GM21360 (cell line): ENCODE results near the gene RABAC1.
"Not testable (repeated sequence)": the region's sequence is repeated elsewhere in the genome, so short reads cannot be mapped to it uniquely, and the experiment has no call there.

Experiments
- ATAC-seq: cut with Tn5 transposase; IDR thresholded peaks from one replicate; pipeline ENCODE4 v1.9.1; 2021; ENCODE audit warnings: mild to moderate bottlenecking, moderate library complexity; ENCODE audit not compliant: unreplicated experiment

RABAC1 gene, protein sequence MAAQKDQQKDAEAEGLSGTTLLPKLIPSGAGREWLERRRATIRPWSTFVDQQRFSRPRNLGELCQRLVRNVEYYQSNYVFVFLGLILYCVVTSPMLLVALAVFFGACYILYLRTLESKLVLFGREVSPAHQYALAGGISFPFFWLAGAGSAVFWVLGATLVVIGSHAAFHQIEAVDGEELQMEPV

DNA sequence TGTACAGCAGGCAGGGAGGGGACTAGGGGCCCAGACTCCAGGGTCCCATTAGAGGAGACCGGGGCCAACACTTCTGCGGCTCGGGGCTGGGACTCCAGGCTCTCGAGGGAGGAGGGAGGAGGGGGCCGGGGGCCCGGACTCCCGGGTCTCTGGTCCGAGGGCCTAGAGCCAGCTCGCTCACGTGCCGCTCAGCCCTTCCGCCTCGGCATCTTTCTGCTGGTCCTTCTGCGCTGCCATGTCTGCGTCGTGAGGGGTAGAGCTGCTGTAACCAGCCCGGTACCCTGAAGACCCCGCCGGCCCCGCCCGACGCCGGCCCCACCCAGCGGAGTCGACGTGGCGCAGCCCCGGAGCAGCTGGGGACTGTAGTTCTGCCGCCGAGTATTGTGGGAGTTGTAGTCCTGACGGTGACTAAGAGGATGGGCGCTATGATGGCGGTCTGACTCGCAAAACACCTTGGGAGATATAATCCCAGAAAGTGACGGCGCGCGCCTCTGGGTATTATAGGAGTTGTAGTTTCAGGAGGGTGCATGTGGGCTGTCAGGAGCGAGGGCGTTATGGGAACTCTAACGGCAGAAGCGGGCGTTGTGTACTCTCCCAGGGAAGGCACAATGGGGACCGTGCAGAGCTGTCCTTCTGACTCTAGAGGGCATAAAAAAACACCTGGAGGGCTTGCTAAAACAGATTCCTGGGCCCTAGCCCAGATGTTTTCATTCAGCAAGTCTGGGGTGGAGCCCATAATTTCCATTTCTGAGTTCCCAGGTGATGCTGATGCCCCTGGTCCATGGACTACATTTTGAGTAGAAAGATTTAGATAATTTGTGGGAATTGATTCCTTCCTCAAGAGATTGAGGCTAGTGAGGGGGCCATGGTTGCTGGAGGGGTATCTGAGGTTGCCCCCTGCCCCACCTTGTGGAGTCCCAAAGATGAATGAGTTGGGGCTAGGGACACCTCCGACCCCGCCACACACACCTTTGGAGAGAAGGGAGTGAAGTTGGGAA is at the start of gene RABAC1:
TSS of gene RABAC1 (minus strand) at position 266 of the 998 bp plus-strand sequence. CDS start at position 237, 29 bp downstream.
- ATAC-seq = peak; percentile 70

DNA sequence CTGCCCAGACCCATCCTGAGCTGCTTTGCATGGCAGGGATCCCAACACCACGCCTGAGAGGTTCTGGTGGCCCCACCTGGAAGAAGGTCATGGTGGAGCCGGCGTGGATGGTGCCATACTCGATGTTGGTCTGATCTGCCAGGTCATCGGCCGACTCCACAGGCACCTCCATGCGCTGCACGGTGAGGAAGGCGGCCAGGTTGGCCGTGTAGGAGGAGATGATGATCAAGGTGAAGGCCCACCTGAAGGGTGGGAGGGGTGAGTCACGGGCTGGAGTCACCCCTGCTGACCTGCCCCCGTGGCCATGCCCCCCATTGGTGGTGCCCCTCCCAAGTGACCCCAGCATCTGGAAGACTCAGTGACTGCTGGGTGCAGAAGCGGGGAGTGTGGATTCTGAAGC is 47.4 kb upstream of the RABAC1 start:
- ATAC-seq = no peak

DNA sequence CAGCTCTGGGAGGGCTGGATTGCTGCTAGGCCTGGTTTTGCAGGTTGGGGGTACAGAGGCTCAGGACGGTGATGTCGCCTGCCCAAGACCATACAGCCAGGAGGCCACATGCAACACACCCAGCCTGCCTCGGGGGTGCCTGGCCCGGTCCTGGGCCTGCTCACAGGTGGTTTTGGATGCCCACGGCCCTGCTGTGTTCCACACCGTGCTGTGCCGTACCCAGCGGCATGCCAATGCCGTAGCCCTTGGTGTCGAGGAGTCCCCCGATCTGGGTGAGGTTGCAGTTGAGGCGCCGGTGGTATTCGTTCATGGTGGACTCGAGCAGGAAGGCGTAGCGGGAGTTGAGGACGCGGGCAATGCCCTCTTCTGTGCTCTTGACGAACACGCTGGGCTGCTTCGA is 46.4 kb upstream of the RABAC1 start:
- ATAC-seq = no peak

DNA sequence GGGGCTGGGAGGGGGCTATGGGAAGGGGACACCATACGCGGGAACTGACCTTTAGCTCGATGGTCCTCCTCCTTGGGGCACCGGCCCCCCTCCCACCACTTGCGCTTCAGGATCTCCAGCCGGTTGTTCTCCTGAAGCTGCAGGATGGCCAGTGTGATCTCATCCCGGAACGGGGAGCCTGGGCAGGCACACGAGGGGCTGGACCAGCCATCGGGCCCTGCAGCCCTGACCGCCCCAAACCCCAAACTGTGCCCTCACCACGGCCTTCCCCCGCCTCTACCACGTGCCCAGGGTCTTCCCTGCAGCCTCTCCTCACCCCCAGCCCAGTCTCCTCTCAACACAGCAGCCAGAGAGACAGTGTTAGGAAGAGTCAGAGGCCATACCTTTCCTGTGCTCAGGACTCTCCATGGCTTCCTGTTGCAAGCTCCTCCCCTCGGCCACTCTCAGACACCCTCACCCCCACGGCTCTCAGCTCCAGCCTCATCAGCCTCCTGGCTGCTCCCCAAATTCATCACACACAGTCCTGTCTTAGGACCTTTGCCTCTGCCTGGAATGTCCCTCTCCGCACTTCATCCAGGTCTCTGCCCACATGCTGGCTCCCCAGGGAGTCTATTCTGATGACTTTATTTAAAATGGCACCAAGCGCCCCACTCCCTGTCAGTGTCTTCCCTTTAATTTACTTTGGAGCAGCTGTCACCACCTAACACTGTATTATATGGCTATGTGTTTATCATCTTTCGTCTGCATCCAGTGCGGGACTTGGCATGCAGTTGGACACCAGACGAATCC is 44.6 kb upstream of the RABAC1 start:
- ATAC-seq = no peak

DNA sequence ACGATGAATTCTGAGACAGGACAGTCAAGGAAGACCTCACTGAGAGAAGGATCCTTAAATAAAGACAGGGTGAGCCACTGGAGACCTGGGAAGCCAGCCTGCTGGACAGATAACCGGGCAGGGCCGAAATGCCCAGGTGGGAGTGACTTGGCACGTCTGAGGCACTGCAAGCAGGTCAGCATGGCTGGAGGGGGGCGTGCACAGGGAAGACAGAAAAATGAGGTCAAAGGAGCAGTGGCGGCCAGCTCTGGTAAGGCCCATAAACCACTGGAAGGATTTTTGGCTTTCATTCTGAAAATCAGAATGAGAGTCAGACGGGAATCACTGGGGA is 40.7 kb upstream of the RABAC1 start:
- ATAC-seq = no peak

DNA sequence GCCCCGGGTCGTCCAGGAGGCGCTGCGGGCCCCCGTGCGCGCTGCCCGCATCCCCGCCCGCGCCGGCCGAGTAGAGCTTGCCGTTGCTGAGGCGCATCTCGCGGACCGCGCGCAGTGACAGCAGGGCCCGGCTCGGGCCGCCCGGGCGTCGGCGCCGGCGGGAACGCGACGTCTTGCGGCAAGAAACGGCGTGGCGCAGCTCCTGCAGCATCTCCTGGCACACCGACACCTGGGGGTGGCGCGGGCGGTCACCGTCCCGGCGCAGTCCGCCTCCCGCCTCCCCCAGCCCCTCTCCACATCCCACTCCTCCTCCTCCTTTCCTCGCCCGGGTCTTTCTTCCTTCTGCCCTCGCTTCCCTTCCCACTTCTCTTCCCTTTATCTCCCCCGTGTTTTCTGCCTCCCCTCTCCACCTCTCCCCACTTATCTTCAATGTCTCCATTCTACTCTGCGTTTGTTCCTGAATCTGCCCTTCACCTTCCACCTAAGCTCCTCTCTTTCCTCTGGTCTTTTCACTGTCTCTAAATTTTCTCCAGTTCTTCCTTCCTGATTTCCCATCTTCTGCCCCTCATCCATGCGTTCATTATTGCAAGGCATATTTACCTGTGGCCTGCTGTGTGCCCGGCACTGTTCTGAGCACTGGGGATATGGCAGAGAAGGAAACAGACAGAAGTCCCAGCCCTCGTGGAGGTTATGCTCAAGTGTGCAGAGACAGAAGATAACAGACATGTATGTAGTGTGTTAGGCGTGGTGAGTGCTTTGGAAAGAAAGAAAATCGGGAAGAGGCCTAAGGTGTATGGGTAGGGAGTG is 40.2 kb upstream of the RABAC1 start:
- ATAC-seq = no peak

DNA sequence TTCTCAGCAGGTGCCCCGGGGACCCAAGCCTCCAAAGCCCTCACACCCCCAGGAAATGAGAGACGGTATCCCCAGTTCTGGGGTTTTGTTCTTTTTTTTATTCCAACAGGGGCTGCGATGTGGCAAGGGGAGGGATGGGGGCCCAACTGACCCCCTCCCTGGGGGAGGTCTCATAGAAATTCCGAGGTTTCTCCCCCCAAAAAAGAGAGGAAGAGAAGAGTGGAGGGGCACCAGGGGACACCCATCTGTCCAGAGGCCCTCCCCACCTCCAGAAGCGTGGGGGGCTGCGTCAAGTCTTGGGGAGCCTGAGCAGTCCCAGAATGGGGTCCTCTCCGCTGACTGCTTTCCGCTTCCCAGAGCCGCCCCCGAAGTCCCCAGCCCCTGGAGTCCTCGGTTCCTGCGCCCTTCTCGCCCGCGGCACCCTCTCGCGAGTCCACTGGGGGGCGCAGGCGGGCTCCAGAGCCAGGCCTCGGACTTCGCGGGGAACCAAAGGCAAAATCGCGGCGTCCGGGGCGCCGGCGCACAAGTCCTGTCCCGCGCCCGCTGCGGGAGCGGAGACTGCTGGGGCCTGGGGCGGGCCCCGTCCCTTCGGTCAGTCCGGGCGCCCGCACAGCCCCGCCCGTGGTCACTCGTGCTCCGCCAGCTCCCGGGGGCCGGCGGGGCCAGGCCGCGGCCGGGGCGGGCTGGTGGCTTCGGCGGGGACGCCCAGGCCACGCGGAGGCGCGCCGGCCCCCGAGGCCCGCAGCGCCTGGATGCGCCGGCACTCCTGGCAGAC is 39.3 kb upstream of the RABAC1 start:
- no peak for ATAC-seq

DNA sequence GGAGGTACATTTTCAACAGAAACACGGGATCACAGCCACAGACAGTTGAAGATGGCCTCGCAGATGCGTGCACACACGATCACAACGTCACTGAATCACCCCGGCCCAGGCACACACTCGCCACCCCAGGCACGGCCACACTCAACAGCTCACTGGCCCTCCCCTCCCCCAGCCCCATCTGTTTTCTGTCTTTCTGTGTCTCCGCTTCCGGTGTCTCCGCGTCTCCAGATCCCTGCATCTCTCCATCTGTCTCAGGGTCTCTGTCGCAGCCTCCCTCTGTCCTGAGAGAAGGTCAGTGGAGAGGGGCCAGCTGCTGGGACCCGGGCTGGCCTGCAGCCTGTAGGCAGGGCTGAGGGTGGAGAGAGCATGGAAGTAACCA is 38.7 kb upstream of the RABAC1 start:
- ATAC-seq = no peak

DNA sequence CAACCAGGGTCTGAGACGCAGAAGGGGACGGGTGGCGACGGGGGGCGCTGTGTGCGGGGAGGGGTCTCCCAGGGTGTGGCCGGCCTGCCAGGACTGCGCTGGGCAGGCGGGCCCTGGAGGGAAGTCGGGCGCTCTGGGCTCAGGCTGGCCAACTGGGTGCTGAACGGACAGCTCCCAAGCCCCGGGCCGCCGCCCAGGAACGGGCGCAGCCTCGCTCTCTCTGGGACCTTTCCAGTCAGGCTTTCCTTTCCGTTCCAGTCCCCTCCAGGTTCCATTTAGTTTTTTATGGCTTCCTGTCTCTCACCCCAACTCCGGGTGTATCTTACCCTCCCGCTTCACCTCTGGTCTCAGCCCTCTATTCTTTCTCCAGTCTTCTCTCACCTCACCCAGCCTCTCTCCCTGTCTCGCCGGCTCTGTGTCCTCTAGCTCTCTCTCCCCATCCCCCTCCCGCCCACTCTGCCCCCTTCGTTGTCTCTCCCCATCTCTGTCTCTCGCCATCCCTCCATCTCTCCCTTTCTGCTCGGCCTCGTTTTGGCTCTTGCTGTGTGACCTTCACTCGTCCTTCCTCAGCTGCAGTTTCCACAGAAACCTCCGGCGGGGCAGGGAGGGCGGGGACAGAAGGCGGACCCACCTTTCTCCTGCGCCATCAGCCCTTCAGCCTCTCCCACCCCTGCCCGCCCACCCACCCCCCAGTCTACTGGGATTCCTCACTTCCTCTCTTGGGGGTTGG is 38.2 kb upstream of the RABAC1 start:
- ATAC-seq = no peak

DNA sequence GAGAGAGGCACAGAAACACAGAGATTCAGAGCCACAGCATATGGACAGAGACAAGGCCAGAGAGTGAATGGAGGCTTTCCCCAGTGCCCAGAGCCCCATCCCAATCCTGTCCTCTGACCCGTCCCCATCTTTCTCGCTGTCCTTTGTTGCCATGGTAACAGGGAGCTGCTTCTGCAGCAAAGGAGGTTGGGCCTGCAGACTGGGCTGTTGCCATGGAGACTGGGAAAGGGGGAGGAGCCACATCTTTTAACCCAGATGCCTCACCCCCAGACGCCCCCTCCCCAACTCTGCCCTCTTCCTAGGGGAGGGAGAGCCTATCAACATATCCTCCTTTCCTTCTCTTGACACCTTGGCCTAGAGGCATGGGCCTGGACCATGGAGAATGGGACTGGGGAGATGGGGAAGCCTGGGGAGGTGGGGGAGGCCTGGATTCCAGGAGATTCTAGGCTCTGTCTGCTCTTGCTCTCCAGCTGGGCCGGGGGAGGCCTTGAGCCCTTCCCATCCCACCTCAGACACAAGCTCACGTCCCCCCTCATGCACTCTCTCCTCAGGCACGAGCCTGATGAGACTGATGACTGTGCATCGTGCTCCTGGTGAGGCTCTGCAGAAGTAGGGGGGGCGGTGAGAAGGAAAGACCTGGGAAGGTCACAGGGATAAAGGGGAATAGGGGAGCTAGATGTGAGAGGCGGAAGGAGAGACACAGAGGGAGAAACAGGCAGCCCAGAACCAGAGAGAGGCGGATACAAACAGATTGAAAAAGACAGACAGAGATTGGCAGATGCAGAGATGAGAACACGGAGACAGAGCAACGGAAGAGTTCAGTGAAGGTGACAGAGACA is 37.1 kb upstream of the RABAC1 start:
- ATAC-seq = no peak

DNA sequence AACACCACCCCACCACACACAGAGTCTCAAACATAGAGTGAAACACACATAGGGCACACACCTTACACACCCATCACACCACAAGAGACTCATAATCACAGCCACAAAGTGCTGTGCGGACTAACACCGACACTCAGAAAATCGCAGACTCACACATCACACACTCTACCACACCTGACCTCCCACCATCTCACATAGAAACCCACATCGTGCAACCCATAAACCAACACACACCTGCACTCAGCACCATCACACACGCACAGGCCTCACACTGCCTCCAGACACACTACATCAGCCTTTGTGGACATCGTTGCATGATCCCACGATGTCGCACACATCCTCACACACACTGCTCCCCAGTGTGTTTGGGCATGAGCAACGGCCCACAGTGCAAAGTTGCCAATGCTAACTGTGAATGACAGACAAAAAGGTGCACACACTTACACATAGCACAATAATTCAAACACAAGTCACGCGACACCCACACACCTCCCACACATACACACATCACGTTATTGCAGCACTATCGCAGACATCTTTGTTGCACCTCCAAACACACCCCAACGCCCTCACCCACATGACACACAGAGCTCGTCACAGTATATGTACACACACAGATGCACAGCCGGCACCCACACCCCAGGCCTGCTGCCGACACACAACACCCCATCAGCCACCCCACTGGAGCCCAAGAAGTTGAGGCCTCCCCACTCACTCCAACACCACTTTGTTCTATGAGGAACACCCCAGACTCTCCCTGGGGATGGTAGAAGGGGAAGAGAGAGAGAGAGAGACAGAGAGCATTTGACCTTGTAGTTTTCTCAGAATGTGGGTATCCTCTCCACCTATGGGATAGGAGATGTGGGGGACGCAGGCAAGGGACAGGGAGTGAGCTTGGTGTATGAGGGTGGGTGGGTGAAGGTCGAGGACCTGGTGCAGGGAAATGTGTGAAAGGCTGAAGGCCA is 36.2 kb upstream of the RABAC1 start:
- ATAC-seq = no peak

DNA sequence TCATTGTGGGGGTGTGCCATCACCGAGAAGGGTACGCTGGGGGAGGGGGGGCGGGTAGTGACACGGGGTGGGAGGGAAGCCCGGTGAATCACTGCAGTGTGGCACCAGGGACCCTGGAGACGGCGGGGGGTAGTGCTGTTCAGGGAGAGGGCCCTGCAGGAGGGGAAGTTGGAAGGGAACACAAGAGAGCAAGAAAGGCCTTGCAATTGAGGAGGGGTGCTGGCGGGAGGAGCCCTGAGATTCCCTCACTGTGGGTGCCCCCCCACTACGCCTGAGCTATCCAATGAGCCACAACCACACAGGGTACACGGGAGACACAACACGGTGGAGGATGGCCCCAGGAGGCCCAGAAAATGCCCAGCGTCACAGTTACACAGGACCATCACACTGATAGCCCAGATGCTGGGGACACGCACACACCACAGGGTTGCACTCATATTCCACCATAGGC is 35.4 kb upstream of the RABAC1 start:
- no peak for ATAC-seq

DNA sequence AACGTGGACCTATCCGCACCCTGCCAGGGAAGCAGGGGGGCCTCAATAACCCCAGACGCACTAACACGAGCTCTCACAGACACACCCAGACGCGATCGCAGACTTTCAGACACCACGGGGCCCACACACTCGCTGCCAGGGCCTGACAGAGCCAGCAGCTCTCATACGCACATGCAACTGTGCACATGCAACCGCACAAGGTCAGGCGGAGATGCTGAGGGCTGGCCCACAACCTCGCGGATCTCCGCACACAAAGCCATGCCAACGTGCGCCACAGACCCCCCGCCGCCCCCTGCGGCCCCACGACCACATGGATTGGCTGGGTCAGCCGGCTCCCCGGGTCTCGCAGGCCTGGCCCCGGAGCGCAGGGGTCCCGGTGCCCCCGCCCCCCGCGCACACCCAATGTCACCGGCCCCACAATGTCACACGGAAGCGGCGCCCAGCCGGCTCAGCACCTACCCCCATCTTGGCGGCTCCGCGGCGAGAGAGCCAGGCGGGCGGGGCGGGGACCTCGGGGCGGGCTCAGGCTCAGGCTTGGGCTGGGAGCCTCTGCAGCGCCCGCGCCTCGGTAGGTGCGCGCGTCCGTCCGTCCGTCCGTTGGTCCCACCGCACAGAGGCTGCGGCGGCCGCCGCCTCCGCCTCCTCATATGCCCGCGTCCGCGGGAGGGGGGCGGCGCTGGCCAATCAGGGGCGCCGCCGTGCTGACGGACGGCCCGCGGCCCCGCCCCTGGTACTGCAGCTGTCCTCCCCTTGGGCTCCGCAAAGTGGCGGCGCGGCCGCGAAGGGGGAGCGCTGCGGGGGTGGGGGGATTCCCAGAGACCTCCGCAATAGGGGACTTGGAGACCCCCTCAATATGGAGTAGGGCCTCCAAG is 34.7 kb upstream of the RABAC1 start, which contains the start of gene ATP1A3:
TSS of gene ATP1A3 (minus strand) at position 619 of the 872 bp plus-strand sequence. CDS start at position 465, 154 bp downstream.
- peak; percentile 48 for ATAC-seq

DNA sequence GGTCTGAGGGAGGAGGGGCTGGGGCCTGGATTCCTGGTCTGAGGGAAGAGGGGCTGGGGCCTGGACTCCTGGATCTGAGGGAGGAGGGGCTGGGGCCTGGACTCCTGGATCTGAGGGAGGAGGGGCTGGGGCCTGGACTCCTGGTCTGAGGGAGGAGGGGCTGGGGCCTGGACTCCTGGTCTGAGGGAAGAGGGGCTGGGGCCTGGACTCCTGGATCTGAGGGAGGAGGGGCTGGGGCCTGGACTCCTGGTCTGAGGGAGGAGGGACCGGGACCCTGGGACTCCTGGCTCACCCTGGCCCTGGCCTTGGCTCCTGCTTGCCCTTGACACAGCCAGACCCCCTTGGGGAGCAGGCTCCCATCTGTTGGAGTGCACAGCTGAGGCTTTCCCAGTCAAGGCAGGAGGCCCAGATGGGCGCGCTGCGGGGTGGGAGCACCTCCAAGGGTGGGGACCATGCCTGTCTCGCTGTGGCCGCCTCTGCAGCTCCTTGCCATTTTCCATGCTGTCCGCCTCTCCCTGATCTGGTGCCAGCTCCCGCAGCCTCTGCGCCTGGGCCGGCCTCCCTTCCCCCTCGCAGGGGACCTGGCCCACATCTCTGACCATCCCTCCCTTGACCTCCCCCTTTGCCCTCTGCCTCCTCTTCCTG is 32.9 kb upstream of the RABAC1 start:
- ATAC-seq = not testable (repeated sequence)

DNA sequence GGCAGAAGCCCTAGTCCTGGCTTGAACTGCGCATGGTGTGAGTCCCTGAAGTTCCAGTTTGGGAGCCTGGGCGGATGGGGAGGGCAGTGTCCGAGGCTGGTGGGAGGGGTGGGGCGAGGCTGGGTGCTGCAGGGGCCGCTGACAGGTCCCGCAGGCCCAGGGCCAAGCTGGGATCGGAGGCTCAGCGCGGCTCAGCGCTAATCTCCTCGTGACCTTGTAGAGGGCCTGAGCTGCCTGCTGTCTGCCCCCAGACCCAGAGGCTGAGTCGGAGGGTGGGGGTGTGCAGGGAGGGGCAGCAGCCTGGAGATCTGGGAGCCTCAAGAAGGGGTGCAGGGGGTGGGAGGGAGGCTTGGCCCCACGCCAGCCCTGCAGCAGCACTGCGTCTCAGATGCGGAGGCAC is 31.9 kb upstream of the RABAC1 start:
- ATAC-seq = no peak

DNA sequence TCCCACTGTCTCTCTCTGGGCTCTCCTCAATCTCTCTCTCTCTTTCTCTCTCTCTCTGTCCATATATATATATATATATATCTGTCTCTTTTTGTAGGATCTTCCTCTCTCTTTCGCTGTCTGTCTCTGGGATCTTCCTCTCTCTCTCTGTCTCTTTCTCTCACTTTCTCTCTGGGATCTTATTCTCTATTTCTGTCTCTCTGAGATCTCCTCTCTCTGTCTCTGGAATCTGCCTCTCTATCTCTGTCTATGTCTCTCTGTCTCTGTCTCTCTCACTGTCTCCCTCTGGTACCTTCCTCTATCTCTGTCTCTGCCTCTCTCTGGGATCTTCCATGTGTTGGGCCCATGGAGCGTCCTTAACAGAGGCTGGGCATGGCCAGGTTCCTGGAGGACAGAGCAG is 31.5 kb upstream of the RABAC1 start:
- no peak for ATAC-seq
